H1 (cell line): ENCODE measurements around the gene NFKBIE. TPM values are rescaled to one million over a fixed set of nuclear protein-coding genes. Genes with fewer than 3 reads are reported as not detected.

Experiments used
- CTCF ChIA-PET: fragments of 300-600 bp; sonication (Branson Sonifier 250); formaldehyde crosslinking; loops from one replicate; lab custom pipeline; 2021; ENCODE audit not compliant: partially characterized antibody; lab: Charles Lee
- POLR2A ChIA-PET: fragments of 300-600 bp; sonication (Branson Sonifier 250); formaldehyde crosslinking; loops from one replicate; lab custom pipeline; 2021; ENCODE audit warnings: inconsistent platforms; ENCODE audit not compliant: partially characterized antibody; lab: Charles Lee
- DNase-seq, 2 experiments: peaks; one replicate each; pipeline versions ENCODE4 v3.0.0 to v3.0.0-alpha.2; 2010 to 2022; ENCODE audit warnings: low spot score in 2 of 2, low read depth in 1 of 2, mixed read lengths in 1 of 2
- FAIRE-seq: peaks from 2 replicates; lab custom pipeline; 2011; peaks lifted over from hg19 to GRCh38; lab: Jason Lieb, UNC
- H2AFZ ChIP-seq: 2 replicates; pipeline ENCODE4 v1.8.1; 2012; ENCODE audit warnings: low read length, inconsistent platforms
- H2AK5ac ChIP-seq: 2 replicates; pipeline ENCODE4 v1.6.1; 2013; ENCODE audit warnings: low read depth, low read length
- H2BK120ac ChIP-seq: replicated peaks from 2 replicates; pipeline ENCODE3; 2013; ENCODE audit warnings: low read depth, low read length, inconsistent platforms
- H2BK12ac ChIP-seq: 2 replicates; pipeline ENCODE4 v1.6.1; 2013; ENCODE audit warnings: low read depth, low read length
- H2BK15ac ChIP-seq: 2 replicates; pipeline ENCODE4 v1.6.1; 2013; ENCODE audit warnings: low read length
- H2BK20ac ChIP-seq: 2 replicates; pipeline ENCODE4 v1.6.1; 2013; ENCODE audit warnings: low read length
- H2BK5ac ChIP-seq: 2 replicates; pipeline ENCODE4 v1.6.1; 2013; ENCODE audit warnings: low read depth, low read length
- H3K14ac ChIP-seq: 2 replicates; pipeline ENCODE4 v1.6.1; 2013; ENCODE audit warnings: inconsistent platforms; ENCODE audit not compliant: insufficient read length
- H3K18ac ChIP-seq: 2 replicates; pipeline ENCODE4 v1.6.1; 2013; ENCODE audit warnings: low read length; ENCODE audit errors: extremely low read depth
- H3K23ac ChIP-seq: 2 replicates; pipeline ENCODE4 v1.6.1; 2013; ENCODE audit warnings: inconsistent platforms; ENCODE audit not compliant: insufficient read length
- H3K23me2 ChIP-seq: 2 replicates; pipeline ENCODE4 v1.6.1; 2013; ENCODE audit warnings: low read depth, low read length
- H3K27ac ChIP-seq: 2 replicates; pipeline ENCODE4 v1.6.1; 2011; ENCODE audit warnings: low read depth, low read length, inconsistent platforms
- H3K27me3 ChIP-seq, 4 experiments: replicated peaks in 1 of 4; 1 replicate in 1 of 4; 2 replicates in 3 of 4; pipeline versions ENCODE4 v1.6.1 to v1.8.1; 2011 to 2013; ENCODE audit warnings: low read length in 3 of 4, mild to moderate bottlenecking in 3 of 4, inconsistent platforms in 2 of 4, mixed read lengths in 2 of 4, moderate library complexity in 1 of 4; ENCODE audit not compliant: control insufficient read depth in 3 of 4, insufficient read depth in 3 of 4; ENCODE audit errors: extremely low read depth in 1 of 4
- H3K36me3 ChIP-seq, 4 experiments: 2 replicates each; pipeline versions ENCODE4 v1.6.1 to v1.8.1; 2011 to 2013; ENCODE audit warnings: mild to moderate bottlenecking in 4 of 4, low read length in 3 of 4, moderate library complexity in 2 of 4, control low read depth in 1 of 4, inconsistent platforms in 1 of 4; ENCODE audit not compliant: insufficient read depth in 4 of 4, control insufficient read depth in 2 of 4
- H3K4ac ChIP-seq: replicated peaks from 2 replicates; pipeline ENCODE3; 2013; ENCODE audit warnings: low read length, low read depth, mixed read lengths, inconsistent platforms; ENCODE audit not compliant: insufficient read length
- H3K4me1 ChIP-seq, 4 experiments: replicated peaks in 1 of 4; 1 replicate in 1 of 4; 2 replicates in 3 of 4; pipeline versions ENCODE4 v1.6.1 to v1.8.1; 2011 to 2013; ENCODE audit warnings: low read length in 3 of 4, inconsistent platforms in 2 of 4, mixed read lengths in 1 of 4; ENCODE audit not compliant: insufficient read depth in 4 of 4, control insufficient read depth in 3 of 4
- H3K4me2 ChIP-seq, 2 experiments: 2 replicates each; pipeline versions ENCODE4 v1.6.1 to v1.8.1; 2011 to 2013; ENCODE audit warnings: low read depth in 2 of 2, low read length in 2 of 2, control low read depth in 1 of 2, inconsistent platforms in 1 of 2, mild to moderate bottlenecking in 1 of 2; ENCODE audit not compliant: insufficient read depth in 1 of 2
- H3K4me3 ChIP-seq, 4 experiments: fragments of 200-600, 300-600 bp in 1 of 4; sonication (generic), shearing (Covaris generic), sonication (Bioruptor Twin) in 1 of 4; 2 replicates each; pipeline versions ENCODE4 v1.5.1 to v1.8.1; 2011 to 2016; ENCODE audit warnings: low read length in 4 of 4, low read depth in 3 of 4, control low read depth in 2 of 4, inconsistent platforms in 2 of 4, mild to moderate bottlenecking in 2 of 4, mixed read lengths in 1 of 4, moderate library complexity in 1 of 4; ENCODE audit not compliant: insufficient read depth in 2 of 4; ENCODE audit errors: extremely low read depth in 1 of 4
- H3K56ac ChIP-seq: replicated peaks from 2 replicates; pipeline ENCODE3; 2013; ENCODE audit warnings: low read depth, mild to moderate bottlenecking, mixed read lengths, low read length, inconsistent platforms; ENCODE audit not compliant: insufficient read length
- H3K79me1 ChIP-seq: 2 replicates; pipeline ENCODE4 v1.6.1; 2013; ENCODE audit warnings: low read depth, low read length, control low read depth
- H3K79me2 ChIP-seq, 2 experiments: 2 replicates each; pipeline versions ENCODE4 v1.6.1 to v1.8.1; 2012 to 2013; ENCODE audit warnings: low read length in 2 of 2, mild to moderate bottlenecking in 2 of 2, inconsistent platforms in 1 of 2; ENCODE audit not compliant: insufficient read depth in 2 of 2, control insufficient read depth in 1 of 2
- H3K9ac ChIP-seq, 4 experiments: replicated peaks in 1 of 4; 1 replicate in 1 of 4; 2 replicates in 3 of 4; pipeline versions ENCODE4 v1.6.1 to v1.8.1; 2011 to 2013; ENCODE audit warnings: low read depth in 3 of 4, low read length in 3 of 4, control low read depth in 2 of 4, mild to moderate bottlenecking in 2 of 4, moderate library complexity in 2 of 4, inconsistent platforms in 1 of 4; ENCODE audit errors: extremely low read depth in 1 of 4
- H3K9me3 ChIP-seq, 2 experiments: 2 replicates each; pipeline versions ENCODE4 v1.6.1 to v1.8.1; 2012 to 2013; ENCODE audit warnings: mild to moderate bottlenecking in 2 of 2, moderate library complexity in 2 of 2, control low read depth in 1 of 2, inconsistent platforms in 1 of 2, low read depth in 1 of 2, low read length in 1 of 2, mixed read lengths in 1 of 2; ENCODE audit not compliant: insufficient read depth in 2 of 2
- H4K20me1 ChIP-seq, 2 experiments: replicated peaks in 1 of 2; 2 replicates each; pipeline versions ENCODE3 to v1.8.1; 2011 to 2013; ENCODE audit warnings: inconsistent platforms in 2 of 2, low read length in 2 of 2, mild to moderate bottlenecking in 1 of 2; ENCODE audit not compliant: insufficient read depth in 2 of 2, control insufficient read depth in 1 of 2
- H4K5ac ChIP-seq: 2 replicates; pipeline ENCODE4 v1.6.1; 2013; ENCODE audit warnings: low read length, low read depth, mixed read lengths, inconsistent platforms; ENCODE audit not compliant: insufficient read length
- H4K8ac ChIP-seq: 2 replicates; pipeline ENCODE4 v1.8.0; 2013; ENCODE audit warnings: mild to moderate bottlenecking, moderate library complexity, low read length, inconsistent platforms; ENCODE audit not compliant: insufficient read depth; ENCODE audit errors: extremely low read depth
- H4K91ac ChIP-seq: replicated peaks from 2 replicates; pipeline ENCODE3; 2013; ENCODE audit warnings: low read length, mixed read lengths, inconsistent platforms; ENCODE audit not compliant: insufficient read length
- EP300 ChIP-seq, 2 experiments: IDR thresholded peaks; 1 replicate in 1 of 2; 2 replicates in 1 of 2; pipeline ENCODE4 v1.6.1; 2011 to 2012; ENCODE audit warnings: low read depth in 2 of 2, low read length in 2 of 2, mild to moderate bottlenecking in 2 of 2, borderline replicate concordance in 1 of 2, inconsistent platforms in 1 of 2, moderate library complexity in 1 of 2
- KDM1A ChIP-seq: fragments of 200-600, 300-600 bp; sonication (generic); IDR thresholded peaks from 2 replicates; pipeline ENCODE4 v1.7.1; 2016; ENCODE audit warnings: mild to moderate bottlenecking, low read length, borderline replicate concordance
- POLR2A ChIP-seq, 2 experiments: IDR thresholded peaks; 1 replicate in 1 of 2; 2 replicates in 1 of 2; pipeline ENCODE4 v1.6.1; 2011; ENCODE audit warnings: low read depth in 2 of 2, low read length in 2 of 2, mild to moderate bottlenecking in 2 of 2; ENCODE audit errors: control extremely low read depth in 1 of 2
- POLR2AphosphoS5 ChIP-seq: IDR thresholded peaks from 2 replicates; pipeline ENCODE4 v1.6.1; 2011; ENCODE audit warnings: low read depth, low read length
- SP1 ChIP-seq: IDR thresholded peaks from 2 replicates; pipeline ENCODE4 v1.6.1; 2011; ENCODE audit warnings: low read depth, low read length
- SP4 ChIP-seq: IDR thresholded peaks from 2 replicates; pipeline ENCODE4 v1.6.1; 2012; ENCODE audit warnings: low read length, inconsistent platforms
- ZNF274 ChIP-seq: IDR thresholded peaks from 2 replicates; pipeline ENCODE4 v1.7.0; 2012; ENCODE audit warnings: low read length, borderline replicate concordance; ENCODE audit errors: extremely low read depth
- WGBS, 2 experiments: shearing (Covaris generic) in 1 of 2; methylation state at CpG; one replicate each; pipeline versions ENCODE4 v1.1.6 to v1.1.7; 2013 to 2015; ENCODE audit warnings: low lambda C conversion rate in 2 of 2, mixed read lengths in 2 of 2, inconsistent platforms in 1 of 2, low coverage in 1 of 2, missing lambda C conversion rate in 1 of 2; ENCODE audit not compliant: insufficient replicate concordance in 2 of 2, insufficient coverage in 1 of 2, insufficient read length in 1 of 2; ENCODE audit errors: extremely low coverage in 1 of 2, missing lambda C conversion rate in 1 of 2; 5-methylcytosine and 5-hydroxymethylcytosine counted together
- polyA plus RNA-seq, 7 experiments: library from polyadenylated mRNA; depleted of rRNA in 3 of 7; stranded (reverse) in 5 of 7; unstranded in 2 of 7; fragments of >200 nt in 5 of 7; fragments of 200-250 nt in 2 of 7; gene quantifications; 1 replicate in 5 of 7; 2 replicates in 1 of 7; 4 replicates in 1 of 7; pipeline versions ENCODE4 v1.2.1 to v1.2.3, GENCODE V29; 2011 to 2013; ENCODE audit warnings: missing spikeins in 2 of 7, mixed read lengths in 2 of 7
- total RNA-seq: library from RNA; stranded (reverse); fragmentation: NEBNext Ultra II Directional; extraction: Animal tissue kit (Norgen Biotek cat#: 25700); gene quantifications from 2 replicates; pipeline ENCODE4 v1.2.1, GENCODE V29; 2021

NFKBIE gene
- total and polyA plus RNA-seq, 2 of the 8 experiments (the other 6 are each of a cell fraction or from before 2014, with no cell fraction given): 13.5 to 19.2 TPM

DNA sequence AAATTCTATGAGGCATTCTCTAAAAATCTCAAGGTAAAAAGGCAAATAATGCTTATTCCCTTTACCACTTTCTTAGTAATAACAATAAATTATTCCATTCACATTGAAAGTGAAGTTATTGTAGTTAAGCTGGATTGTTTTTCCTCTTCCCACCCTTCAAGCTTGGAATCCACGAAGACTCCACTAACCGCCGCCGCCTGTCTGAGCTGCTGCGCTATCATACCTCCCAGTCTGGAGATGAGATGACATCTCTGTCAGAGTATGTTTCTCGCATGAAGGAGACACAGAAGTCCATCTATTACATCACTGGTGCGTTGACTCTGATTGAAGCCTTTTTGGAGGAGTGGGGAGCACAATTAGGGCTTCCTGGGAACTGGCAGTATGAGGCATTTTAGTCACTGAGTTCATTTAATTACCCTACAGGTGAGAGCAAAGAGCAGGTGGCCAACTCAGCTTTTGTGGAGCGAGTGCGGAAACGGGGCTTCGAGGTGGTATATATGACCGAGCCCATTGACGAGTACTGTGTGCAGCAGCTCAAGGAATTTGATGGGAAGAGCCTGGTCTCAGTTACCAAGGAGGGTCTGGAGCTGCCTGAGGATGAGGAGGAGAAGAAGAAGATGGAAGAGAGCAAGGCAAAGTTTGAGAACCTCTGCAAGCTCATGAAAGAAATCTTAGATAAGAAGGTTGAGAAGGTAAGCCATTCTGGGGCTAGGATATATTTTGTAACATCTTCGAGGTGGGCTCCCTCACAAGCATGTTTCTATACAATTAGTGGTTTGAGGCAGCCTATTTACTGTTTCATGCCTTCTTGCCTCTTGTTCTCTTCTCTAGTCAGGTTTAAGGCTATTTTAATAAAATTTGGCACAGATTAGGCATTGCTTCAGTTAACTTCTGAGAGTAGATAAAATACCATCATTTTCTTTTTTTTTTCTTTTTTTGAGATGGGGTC, 13.5 kb downstream of the NFKBIE start:
- POLR2A ChIA-PET: interaction anchor here (0.7 to 15.1 kb wide), 26 partner anchors 11 to 1129 kb away, joined by 3 to 581 read pairs (median 4); partner anchors contain the start of genes HSP90AB1, MRPL14, NFKBIE and SLC29A1
- Histone ChIP-seq H3K4me2 (0 out of 4 replicates have a peak overlapping the region, but pooled peaks of 1 of the 2 experiments have one; percentile 9), H2BK120ac (no peak overlapping the region), H3K23me2 (peaks cover 13% of the 10 kb centered on the region), H3K36me3 (peaks cover 54 to 80% (median 68%) of the 10 kb centered on the region in 4 experiments), H3K4me3 (no peak overlapping the region), H3K4ac (no peak overlapping the region), H2BK15ac (no peak overlapping the region), H4K20me1 (peaks cover 37 to 46% of the 10 kb centered on the region in 2 experiments), H3K27ac (no peak overlapping the region), H3K9me3 (no peaks in the 10 kb centered on the region), H3K23ac (no peak overlapping the region), H3K4me1 (peaks cover 7 to 17% (median 8%) of the 10 kb centered on the region in 4 experiments; a peak in 6 of 7 replicates), H3K79me2 (peaks cover 27 to 66% of the 10 kb centered on the region in 2 experiments), H3K79me1 (no peaks in the 10 kb centered on the region; the same call in 1 of the 2 replicates), H4K91ac (no peak overlapping the region), H4K5ac (no peak overlapping the region), H3K14ac (no peak overlapping the region), H3K56ac (no peak overlapping the region), H2AFZ (no peak overlapping the region), H3K9ac (no peak overlapping the region; a peak in 1 of 7 replicates), H3K27me3 (no peaks in the 10 kb centered on the region), H4K8ac (no peak overlapping the region), H3K18ac (no peak overlapping the region), H2BK20ac (no peak overlapping the region), H2BK5ac (no peak overlapping the region), H2AK5ac (no peak overlapping the region), H2BK12ac (no peak overlapping the region)
- CTCF ChIA-PET: interaction anchor here (0.6 to 2.4 kb wide), 10 partner anchors 9 to 157 kb away, joined by 3 to 19 read pairs (median 5); no protein-coding TSS in a partner anchor
- FAIRE-seq (no peak), DNase-seq (no peak)
- peak; percentile 38 to 84 for TF ChIP-seq POLR2A (IDR thresholded peaks at IDR 0.05; ENCODE audit: control extremely low read depth in 1 of 2, low read depth in 2 of 2, low read length in 2 of 2)
- TF ChIP-seq EP300 (IDR thresholded peaks at IDR 0.05; ENCODE audit: borderline replicate concordance in 1 of 2, low read depth in 2 of 2, low read length in 2 of 2): no peak
- no peak for TF ChIP-seq SP4
- TF ChIP-seq ZNF274: no peak
- peak; percentile 61; the same call in 1 of the 2 replicates for TF ChIP-seq SP1
- TF ChIP-seq KDM1A: no peak
- TF ChIP-seq POLR2AphosphoS5: peak; percentile 66
- 97% methylated on average over 14 of the region's 14 CpGs; no CpG with 5 or more reads in 1 of the 2 experiments for WGBS, 2 experiments
